GM21737 (cell line): ENCODE data around the gene TBC1D14.
A peak's percentile ranks its signal among the peaks of the same experiment; 100 is the strongest.

ENCODE experiments used
- ATAC-seq: cut with Tn5 transposase; IDR thresholded peaks from one replicate; pipeline ENCODE4 v1.9.1; 2021; ENCODE audit warnings: mild to moderate bottlenecking, moderate library complexity; ENCODE audit not compliant: unreplicated experiment

Gene TBC1D14

DNA sequence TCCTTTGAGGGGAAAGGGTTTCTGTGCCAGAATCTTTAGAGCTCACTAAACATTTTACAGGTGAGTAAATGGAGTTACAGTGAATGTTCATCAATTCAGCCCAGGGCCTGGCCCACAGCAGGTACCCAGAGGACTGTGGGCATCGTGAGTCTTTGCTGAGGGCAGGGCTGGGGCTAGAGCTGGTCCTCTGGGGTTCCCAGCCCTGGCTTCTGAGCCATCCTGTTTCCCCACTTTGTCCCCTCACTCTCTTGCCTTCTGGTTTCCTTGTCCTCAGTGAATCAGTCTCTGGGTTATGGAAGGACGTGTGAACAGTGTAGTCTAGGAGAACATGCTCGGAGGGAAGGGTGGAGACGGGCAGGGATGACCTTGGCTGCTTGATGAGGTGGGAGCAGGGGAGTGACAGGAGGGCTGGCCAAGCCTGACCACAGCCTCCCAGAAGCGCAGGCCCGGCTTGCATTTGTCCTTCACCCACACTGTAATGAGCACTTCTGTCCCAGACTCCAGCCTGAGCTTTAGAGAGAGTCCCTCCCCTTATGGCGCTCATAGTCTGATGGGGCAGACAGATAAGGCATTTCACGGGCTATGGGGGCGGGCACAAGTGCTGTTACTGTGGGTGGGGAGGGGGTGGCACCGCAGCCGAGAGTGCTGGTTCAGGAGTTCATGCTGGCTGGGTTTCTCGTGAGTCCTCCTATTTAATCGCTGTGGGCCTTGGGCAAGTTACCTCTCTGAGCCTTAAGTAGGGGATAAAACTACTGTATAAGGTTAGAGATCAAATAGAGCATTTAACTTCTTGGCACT, 17.3 kb downstream of the TBC1D14 start:
- ATAC-seq = no peak

- ATAC-seq = no peak
Measured at GRCh38 chr4:6928081-6928480, 18.5 kb downstream of the TBC1D14 start.

- no peak for ATAC-seq
Measured at GRCh38 chr4:6929339-6929811, 19.7 kb downstream of the TBC1D14 start.

DNA sequence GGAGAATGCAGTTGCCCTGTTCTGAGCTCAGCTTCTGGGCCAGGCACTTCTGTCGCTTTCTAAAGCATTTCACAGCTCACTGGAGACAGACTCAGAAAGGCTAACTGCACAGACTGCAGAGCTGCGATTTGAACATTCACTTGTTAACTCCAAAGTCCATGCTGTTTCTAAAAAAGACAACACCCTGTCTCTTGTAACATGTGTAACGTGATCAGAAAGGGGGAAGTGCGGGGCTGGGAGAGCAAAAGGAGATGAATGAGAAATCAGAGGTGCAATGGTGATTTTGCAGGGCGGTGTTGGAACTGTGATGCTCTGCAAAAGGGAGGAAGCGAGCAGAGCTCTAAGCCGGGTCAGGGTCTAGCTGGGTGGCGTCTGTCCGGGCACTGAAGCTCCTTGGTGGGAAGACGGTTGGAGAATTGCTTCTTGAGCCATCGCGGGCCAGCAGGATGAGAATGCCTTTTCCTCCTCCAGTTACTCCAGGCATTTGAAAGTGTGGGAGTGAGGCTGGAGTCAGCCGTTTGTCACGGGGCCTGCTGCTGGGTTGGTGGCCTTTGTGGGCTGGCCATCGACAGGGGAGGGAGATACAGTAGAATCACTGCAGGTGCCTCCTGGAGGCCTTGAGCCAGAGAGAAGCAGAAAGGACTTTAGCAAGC, 20.3 kb downstream of the TBC1D14 start:
- ATAC-seq = no peak

GRCh38 chr4:6932475-6932874, 22.8 kb downstream of the TBC1D14 start:
- ATAC-seq = no peak

DNA sequence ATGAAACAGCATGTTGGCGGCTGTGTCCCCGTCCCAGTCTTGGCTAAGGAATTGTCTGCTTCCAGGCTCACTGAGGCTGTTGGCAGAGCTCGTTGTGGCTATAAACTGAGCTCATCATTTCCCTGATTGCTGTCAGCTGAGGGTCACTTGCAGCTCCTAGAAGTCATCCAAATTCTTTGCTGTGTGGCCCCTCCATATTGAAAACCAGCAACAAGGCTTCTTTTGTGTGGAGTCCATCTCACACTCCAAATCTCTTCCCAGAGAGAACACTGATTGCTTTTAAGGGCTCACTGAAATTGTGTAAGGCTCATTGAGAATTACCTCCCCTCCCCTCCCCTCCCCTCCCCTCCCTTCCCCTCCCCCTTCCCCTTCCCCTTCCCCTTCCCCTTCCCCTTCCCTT, 23.3 kb downstream of the TBC1D14 start:
- no peak for ATAC-seq

DNA sequence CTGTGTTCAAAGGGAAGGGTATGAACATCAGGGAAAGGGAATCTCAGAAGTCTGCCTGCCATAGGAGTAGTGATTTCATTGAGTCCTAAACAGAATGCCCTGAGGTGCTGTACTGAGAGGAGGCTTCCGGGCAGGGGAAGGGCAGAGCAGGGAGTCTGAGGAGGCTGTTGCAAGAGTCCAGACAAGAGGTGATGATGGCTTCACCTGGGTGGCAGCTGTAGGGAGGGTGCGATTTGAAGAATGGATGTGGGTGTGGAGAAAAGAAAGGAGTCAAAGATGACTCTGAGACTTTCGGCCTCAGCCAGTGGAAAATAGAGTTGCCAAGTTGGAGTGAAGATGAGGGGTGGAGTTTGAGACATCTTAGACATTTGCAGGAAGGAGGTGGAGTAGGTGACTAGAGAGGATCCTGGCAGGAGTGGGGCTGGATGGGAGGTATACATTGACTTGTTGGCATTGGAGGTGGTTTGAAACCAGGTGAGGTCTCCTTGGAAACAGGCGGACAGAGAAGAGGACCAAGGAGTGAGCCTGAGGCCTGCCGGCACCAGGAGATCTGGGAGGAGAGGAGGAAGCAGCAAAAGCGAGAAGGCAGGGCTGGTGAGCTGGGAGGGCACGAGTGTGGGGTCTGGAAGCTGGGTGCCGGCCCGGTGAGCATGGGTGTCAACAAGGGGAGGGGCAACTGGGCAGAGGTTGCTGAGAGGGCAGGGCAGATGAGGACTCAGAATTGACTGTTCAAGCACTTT, 24.2 kb downstream of the TBC1D14 start:
- ATAC-seq = no peak

DNA sequence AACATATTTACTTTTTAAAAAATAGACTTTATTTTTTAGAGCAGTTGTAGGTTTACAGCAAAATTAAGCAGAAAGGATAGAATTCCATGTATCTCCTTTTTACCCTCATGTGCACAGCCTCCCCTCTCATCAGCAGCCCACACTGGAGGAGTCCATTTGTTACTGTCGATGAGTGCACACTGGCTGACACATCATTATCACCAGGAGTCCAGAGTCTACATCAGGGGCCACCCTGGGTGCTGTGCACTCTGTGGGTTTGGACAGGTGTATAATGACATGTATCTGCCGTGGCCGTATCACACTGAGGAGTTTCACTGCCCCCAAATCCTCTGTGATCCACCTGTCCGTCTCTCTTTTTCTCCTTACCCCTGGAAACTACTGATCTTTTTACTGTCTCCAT, 26.3 kb downstream of the TBC1D14 start:
- no peak for ATAC-seq

DNA sequence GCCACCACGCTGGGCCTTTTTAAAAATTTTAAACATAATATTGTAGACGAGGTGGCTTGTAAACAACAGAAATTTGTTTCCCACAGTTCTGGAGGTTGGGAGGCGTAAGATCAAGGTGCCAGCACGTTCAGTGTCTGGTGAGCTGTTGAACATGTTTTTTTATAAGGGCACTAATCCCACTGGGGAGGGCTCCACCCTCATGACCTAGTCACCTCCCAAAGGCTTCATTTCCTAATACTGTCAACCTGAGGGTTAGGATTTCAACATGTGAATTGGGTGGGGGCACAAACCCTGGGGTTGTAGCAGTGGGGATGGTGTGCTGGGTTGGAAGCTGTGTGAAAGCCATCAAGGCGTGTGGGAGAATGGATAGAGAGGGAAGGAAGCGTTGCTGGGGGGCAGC, 27.6 kb downstream of the TBC1D14 start:
- ATAC-seq = no peak

- no peak for ATAC-seq
Measured at GRCh38 chr4:6937754-6938153, 28.1 kb downstream of the TBC1D14 start.

- no peak for ATAC-seq
Measured at GRCh38 chr4:6938237-6938636, 28.6 kb downstream of the TBC1D14 start.

GRCh38 chr4:6938647-6939271, 29.1 kb downstream of the TBC1D14 start:
- ATAC-seq = no peak

- ATAC-seq = no peak
Measured at GRCh38 chr4:6939761-6940743, 30.4 kb downstream of the TBC1D14 start.

GRCh38 chr4:6940744-6941137, 31.1 kb downstream of the TBC1D14 start:
- no peak for ATAC-seq

DNA sequence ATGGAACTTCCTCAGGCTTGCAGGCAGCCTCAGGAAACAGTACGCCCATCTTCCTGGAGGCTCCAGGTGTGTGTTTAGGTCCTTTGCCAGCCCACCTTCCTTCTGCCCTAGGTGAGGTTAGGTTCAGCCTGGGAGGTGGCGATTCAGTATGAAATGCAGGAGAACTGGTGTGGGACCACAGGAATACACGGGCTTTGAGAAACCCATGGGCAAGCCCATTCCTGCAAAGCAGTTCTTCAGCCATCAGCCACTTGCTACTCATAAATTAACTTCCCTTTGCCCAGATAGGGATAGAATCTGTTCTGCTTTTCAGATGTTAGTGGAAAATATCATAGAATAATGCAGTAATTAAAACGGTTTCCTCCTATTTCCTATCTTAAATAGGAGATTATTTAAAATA, 32.2 kb downstream of the TBC1D14 start:
- no peak for ATAC-seq

GRCh38 chr4:6942238-6942800, 32.7 kb downstream of the TBC1D14 start:
- peak; percentile 64 for ATAC-seq

DNA sequence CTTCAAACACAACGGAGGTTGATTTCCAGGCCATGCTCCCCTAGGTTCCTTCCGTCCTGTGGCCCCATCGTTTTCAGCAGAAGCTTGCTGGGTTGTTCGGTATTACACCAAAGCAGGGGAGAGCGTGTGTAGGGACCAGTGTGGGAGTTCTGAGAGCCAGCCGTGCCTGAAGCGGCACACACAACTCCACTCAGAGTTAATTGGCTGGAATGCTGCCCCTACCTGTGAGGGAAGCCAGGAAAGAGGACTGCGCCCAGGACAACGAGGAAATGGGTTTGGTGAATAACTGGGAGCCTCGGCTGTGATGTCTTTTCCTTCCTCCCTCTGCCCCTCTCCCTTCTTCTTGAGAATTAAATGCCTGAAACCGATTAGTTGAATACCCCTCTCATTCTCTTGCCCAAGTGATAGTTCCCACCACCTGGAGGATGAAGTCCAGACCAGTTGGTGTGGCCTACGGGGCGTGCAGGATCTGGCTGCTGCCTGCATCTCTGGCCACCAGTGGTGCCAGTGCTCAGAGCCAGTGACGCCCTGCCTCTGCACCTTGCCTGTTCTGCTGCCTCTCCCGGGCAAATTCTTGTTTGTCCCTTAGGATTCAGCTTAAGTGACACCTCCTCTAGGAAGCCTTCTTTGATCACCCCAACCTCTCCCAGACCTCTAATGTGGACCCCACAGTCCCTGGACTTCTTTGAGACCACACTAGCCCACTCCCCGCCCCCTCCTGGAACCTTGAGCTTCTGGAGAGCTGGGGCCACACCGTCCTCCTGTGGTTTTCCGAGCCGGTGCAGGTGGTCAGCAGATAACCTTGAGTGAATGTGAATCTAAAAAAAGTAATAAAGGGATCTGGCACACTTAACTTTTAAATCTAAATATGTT, 33.6 kb downstream of the TBC1D14 start:
- no peak for ATAC-seq

DNA sequence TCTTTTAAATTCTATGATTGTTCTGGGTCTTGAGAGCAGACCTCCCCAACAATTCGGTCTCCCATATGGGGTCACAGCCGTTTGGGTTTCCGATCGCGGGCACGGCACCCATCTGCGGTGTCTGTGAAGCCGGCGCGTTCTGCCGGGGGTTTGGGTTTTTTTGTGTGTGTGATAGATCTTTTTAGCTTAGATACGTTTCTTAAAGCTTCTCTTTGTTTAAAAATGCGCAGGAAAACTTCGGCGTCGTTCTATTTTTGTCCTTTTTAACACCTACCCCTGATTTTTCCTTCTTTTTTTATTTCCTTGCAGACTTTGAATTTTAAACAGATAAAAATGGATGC, 34.2 kb downstream of the TBC1D14 start:
- ATAC-seq = no peak
